ENCODE data around the gene MOGAT3.

- TF ChIP-seq, protein P1, sequence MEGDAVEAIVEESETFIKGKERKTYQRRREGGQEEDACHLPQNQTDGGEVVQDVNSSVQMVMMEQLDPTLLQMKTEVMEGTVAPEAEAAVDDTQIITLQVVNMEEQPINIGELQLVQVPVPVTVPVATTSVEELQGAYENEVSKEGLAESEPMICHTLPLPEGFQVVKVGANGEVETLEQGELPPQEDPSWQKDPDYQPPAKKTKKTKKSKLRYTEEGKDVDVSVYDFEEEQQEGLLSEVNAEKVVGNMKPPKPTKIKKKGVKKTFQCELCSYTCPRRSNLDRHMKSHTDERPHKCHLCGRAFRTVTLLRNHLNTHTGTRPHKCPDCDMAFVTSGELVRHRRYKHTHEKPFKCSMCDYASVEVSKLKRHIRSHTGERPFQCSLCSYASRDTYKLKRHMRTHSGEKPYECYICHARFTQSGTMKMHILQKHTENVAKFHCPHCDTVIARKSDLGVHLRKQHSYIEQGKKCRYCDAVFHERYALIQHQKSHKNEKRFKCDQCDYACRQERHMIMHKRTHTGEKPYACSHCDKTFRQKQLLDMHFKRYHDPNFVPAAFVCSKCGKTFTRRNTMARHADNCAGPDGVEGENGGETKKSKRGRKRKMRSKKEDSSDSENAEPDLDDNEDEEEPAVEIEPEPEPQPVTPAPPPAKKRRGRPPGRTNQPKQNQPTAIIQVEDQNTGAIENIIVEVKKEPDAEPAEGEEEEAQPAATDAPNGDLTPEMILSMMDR (IDR thresholded peaks at IDR 0.05), result no peak
- TF ChIP-seq ZFX (IDR thresholded peaks at IDR 0.05; ENCODE audit: borderline replicate concordance), result no peak
These were observed 11.2 kb upstream of the MOGAT3 start for GRCh38 chr7:101212014-101212413.
